Hypothalamus (tissue), 51 donors: ENCODE data around the gene OR2M5.

Experiments used
- DNase-seq, 51 donors: peaks; one replicate each; lab custom pipeline; 2025; lab: John Stamatoyannopoulos, UW

The OR2M5 gene

GRCh38 chr1:248144513-248145198 is at the start of gene OR2M5:
OR2M5 (plus strand) TSS chr1:248145148; CDS start chr1:248145148, 0 bp downstream.
- no peak for DNase-seq

- DNase-seq, result no peak
Measured at GRCh38 chr1:248098529-248098928, 46.4 kb upstream of the OR2M5 start.

- no peak for DNase-seq
Measured at GRCh38 chr1:248102847-248103246, 42.1 kb upstream of the OR2M5 start.

- DNase-seq, result no peak
Measured at GRCh38 chr1:248111157-248111556, 33.8 kb upstream of the OR2M5 start.

GRCh38 chr1:248114890-248115289 is 30.1 kb upstream of the OR2M5 start:
- no peak for DNase-seq

GRCh38 chr1:248127653-248128052 is 17.3 kb upstream of the OR2M5 start:
- DNase-seq, result no peak

- no peak for DNase-seq
Measured at GRCh38 chr1:248136811-248137210, 8.1 kb upstream of the OR2M5 start.

GRCh38 chr1:248140846-248141245 is 4.1 kb upstream of the OR2M5 start:
- no peak for DNase-seq

- no peak for DNase-seq
Measured at GRCh38 chr1:248143311-248143710, 1.6 kb upstream of the OR2M5 start.

GRCh38 chr1:248152056-248152827 is 7.3 kb downstream of the OR2M5 start:
- DNase-seq, result no peak

- DNase-seq, result no peak
Measured at GRCh38 chr1:248155927-248156326, 11.0 kb downstream of the OR2M5 start.

- DNase-seq, result no peak
Measured at GRCh38 chr1:248158758-248159157, 13.8 kb downstream of the OR2M5 start.

- DNase-seq, result no peak
Measured at GRCh38 chr1:248164031-248164430, 19.1 kb downstream of the OR2M5 start.

GRCh38 chr1:248165186-248165585 is 20.2 kb downstream of the OR2M5 start:
- DNase-seq, result no peak

- no peak for DNase-seq
Measured at GRCh38 chr1:248174521-248174920, 29.6 kb downstream of the OR2M5 start, which contains the start of gene OR2M2. OR2M2 (plus strand) TSS chr1:248174821; CDS start chr1:248179986, 5,165 bp downstream.

GRCh38 chr1:248183996-248184395 is 39.0 kb downstream of the OR2M5 start:
- no peak for DNase-seq

GRCh38 chr1:248187363-248187762 is 42.4 kb downstream of the OR2M5 start:
- DNase-seq, result no peak

- DNase-seq, result no peak
Measured at GRCh38 chr1:248189026-248189425, 44.1 kb downstream of the OR2M5 start.

GRCh38 chr1:248194117-248194516 is 49.2 kb downstream of the OR2M5 start:
- no peak for DNase-seq
